ENCODE results near the gene NOD1.

Gene NOD1

DNA sequence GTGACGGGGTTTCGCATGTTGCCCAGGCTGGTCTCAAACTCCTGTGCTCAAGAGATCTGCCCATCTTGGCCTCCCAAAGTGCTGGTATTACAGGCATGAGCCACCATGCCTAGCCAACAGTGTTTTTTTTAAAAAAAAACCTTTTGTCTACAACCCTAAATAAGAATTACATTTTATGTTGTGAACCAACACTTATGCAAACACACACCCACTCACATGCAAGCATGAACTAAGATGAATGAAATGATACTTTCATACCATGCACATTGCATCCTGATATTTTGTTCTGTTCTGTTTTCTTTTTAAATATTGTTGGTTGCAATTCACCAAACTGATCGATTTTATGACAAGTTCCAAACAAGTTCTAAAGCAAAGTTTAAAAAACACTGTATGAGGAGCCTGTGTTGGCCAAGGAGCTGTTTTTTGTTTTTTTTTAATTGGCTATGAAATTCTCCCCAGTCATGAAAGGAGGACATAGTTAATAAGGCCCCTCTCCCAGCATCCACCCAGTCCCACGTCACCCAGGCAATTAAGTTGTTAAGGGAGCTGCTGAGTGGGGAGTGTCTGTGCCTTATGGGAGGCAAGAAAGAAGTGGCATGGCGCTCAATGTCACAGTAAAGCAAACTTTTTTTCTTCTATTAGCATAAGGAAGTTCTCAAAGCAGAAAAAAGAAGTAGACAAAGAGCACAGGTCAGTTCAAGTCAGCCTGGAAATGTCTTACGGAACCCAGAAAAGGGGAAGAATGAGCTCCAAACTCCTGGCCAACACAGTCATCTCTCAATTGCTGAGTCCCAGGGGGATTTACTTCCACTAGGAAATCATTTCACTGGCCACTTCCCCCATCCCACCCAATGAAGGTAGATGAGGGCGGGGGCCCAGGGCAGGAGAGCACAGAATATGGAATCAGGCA, 50.1 kb downstream of the NOD1 start:
- DNase-seq (ENCODE audit: low read depth in 1 of 2, low spot score in 1 of 2), result peak in 1 of 2 experiments; percentile 79
- Histone ChIP-seq H3K27ac (replicated peaks) (peak overlapping the region; percentile 66), H3K27me3 (ENCODE audit: insufficient read depth, poor library complexity, severe bottlenecking) (no peaks in the 10 kb centered on the region), H3K4me3 (replicated peaks; ENCODE audit: insufficient read depth, low read length) (no peak overlapping the region)
- TF ChIP-seq GABPA (IDR thresholded peaks at IDR 0.05; ENCODE audit: low read depth) (no peak), POLR2AphosphoS5 (IDR thresholded peaks at IDR 0.05; ENCODE audit: low read depth) (no peak), SPI1 (IDR thresholded peaks at IDR 0.05; ENCODE audit: borderline replicate concordance, low read depth) (peak; percentile 66; the same call in 1 of the 2 replicates)
- TF ChIP-seq, protein P1, sequence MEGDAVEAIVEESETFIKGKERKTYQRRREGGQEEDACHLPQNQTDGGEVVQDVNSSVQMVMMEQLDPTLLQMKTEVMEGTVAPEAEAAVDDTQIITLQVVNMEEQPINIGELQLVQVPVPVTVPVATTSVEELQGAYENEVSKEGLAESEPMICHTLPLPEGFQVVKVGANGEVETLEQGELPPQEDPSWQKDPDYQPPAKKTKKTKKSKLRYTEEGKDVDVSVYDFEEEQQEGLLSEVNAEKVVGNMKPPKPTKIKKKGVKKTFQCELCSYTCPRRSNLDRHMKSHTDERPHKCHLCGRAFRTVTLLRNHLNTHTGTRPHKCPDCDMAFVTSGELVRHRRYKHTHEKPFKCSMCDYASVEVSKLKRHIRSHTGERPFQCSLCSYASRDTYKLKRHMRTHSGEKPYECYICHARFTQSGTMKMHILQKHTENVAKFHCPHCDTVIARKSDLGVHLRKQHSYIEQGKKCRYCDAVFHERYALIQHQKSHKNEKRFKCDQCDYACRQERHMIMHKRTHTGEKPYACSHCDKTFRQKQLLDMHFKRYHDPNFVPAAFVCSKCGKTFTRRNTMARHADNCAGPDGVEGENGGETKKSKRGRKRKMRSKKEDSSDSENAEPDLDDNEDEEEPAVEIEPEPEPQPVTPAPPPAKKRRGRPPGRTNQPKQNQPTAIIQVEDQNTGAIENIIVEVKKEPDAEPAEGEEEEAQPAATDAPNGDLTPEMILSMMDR (IDR thresholded peaks at IDR 0.05; ENCODE audit: insufficient read depth, low read length), result no peak
- TF ChIP-seq, protein P2, sequence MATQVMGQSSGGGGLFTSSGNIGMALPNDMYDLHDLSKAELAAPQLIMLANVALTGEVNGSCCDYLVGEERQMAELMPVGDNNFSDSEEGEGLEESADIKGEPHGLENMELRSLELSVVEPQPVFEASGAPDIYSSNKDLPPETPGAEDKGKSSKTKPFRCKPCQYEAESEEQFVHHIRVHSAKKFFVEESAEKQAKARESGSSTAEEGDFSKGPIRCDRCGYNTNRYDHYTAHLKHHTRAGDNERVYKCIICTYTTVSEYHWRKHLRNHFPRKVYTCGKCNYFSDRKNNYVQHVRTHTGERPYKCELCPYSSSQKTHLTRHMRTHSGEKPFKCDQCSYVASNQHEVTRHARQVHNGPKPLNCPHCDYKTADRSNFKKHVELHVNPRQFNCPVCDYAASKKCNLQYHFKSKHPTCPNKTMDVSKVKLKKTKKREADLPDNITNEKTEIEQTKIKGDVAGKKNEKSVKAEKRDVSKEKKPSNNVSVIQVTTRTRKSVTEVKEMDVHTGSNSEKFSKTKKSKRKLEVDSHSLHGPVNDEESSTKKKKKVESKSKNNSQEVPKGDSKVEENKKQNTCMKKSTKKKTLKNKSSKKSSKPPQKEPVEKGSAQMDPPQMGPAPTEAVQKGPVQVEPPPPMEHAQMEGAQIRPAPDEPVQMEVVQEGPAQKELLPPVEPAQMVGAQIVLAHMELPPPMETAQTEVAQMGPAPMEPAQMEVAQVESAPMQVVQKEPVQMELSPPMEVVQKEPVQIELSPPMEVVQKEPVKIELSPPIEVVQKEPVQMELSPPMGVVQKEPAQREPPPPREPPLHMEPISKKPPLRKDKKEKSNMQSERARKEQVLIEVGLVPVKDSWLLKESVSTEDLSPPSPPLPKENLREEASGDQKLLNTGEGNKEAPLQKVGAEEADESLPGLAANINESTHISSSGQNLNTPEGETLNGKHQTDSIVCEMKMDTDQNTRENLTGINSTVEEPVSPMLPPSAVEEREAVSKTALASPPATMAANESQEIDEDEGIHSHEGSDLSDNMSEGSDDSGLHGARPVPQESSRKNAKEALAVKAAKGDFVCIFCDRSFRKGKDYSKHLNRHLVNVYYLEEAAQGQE (IDR thresholded peaks at IDR 0.05; ENCODE audit: insufficient replicate concordance, low read depth), result no peak

DNA sequence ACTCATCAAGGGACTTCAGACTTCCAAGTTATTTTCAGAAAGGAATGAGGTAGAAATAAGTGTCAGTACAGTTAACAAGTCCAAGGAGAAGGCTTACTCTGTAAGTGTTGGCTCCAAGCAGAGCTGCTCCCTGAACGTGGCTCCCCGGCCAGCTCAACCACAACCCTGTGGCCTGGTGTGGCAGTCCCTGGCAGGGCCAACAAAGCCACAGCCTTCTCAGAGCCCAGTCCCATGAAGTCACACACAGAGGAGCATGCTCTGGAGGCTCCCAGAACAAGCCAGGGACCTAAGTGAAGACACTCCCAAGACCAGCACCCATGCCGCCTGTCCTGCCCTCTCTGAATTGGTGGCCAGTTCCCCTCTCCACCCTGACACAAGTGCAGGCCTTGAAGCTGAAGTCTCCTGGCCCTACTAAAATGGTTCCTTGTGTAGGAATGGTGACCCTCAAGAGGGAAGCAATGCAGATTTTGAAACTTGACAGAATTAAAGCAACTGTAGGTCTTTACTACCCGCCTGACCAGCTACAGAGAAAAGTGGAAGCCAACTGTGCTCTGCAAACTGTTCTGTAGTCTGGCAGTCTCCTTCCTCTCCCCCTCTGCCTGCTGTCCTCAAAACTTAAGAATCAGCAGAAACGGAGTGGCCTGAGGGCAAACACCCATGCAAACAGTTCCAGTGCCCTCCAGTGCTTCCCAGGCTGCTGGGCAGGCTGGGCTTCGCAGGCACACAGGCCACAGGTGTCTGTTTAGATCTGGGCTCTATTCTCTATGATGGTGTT, 51.1 kb downstream of the NOD1 start:
- Histone ChIP-seq H3K27ac (replicated peaks) (peak overlapping the region; percentile 66), H3K27me3 (ENCODE audit: insufficient read depth, poor library complexity, severe bottlenecking) (no peaks in the 10 kb centered on the region), H3K4me3 (replicated peaks; ENCODE audit: insufficient read depth, low read length) (no peak overlapping the region)
- DNase-seq (ENCODE audit: low read depth in 1 of 2, low spot score in 1 of 2), result peak in 1 of 2 experiments; percentile 63
- TF ChIP-seq, protein P2 (IDR thresholded peaks at IDR 0.05; ENCODE audit: insufficient replicate concordance, low read depth), result no peak
- TF ChIP-seq, protein P1 (IDR thresholded peaks at IDR 0.05; ENCODE audit: insufficient read depth, low read length), result no peak
- no peak for TF ChIP-seq GABPA (IDR thresholded peaks at IDR 0.05; ENCODE audit: low read depth)
- no peak for TF ChIP-seq POLR2AphosphoS5 (IDR thresholded peaks at IDR 0.05; ENCODE audit: low read depth)

DNA sequence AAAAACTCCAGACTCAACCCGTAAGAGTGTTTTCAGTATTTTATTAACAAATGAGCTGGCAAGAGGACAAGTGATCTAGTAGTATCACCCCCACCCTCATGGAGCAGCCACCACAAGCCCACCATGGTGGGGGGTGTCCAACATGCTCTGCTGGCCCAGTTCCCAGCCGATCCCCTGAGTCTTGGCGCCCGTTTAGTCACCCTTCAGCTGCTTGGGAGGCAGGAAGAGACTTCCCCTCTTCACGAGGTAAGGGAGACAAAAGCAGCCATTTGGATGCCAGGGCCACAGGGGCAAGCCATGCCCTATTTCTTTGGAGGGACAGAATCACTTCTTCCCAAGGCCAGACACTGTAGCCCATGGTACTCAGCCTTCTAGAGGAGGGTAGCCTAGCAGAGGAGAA, 54.1 kb downstream of the NOD1 start:
- no peak for TF ChIP-seq SPI1 (IDR thresholded peaks at IDR 0.05; ENCODE audit: borderline replicate concordance, low read depth)
- TF ChIP-seq, protein P2 (IDR thresholded peaks at IDR 0.05; ENCODE audit: insufficient replicate concordance, low read depth), result no peak
- TF ChIP-seq, protein P1 (IDR thresholded peaks at IDR 0.05; ENCODE audit: insufficient read depth, low read length), result no peak
- peak overlapping the region; percentile 77 for H3K27ac ChIP-seq (replicated peaks)
- no peak for DNase-seq (ENCODE audit: low read depth in 1 of 2, low spot score in 1 of 2)
- no peak overlapping the region for H3K4me3 ChIP-seq (replicated peaks; ENCODE audit: insufficient read depth, low read length)
- no peaks in the 10 kb centered on the region for H3K27me3 ChIP-seq (ENCODE audit: insufficient read depth, poor library complexity, severe bottlenecking)
